GM18520 (cell line): ENCODE measurements around the gene ZNF512.
"Not testable (repeated sequence)": the region's sequence is repeated elsewhere in the genome, so short reads cannot be mapped to it uniquely, and the experiment has no call there.

ENCODE experiments used
- ATAC-seq: cut with Tn5 transposase; IDR thresholded peaks from one replicate; pipeline ENCODE4 v1.9.1; 2021; ENCODE audit not compliant: unreplicated experiment

ZNF512 gene

DNA sequence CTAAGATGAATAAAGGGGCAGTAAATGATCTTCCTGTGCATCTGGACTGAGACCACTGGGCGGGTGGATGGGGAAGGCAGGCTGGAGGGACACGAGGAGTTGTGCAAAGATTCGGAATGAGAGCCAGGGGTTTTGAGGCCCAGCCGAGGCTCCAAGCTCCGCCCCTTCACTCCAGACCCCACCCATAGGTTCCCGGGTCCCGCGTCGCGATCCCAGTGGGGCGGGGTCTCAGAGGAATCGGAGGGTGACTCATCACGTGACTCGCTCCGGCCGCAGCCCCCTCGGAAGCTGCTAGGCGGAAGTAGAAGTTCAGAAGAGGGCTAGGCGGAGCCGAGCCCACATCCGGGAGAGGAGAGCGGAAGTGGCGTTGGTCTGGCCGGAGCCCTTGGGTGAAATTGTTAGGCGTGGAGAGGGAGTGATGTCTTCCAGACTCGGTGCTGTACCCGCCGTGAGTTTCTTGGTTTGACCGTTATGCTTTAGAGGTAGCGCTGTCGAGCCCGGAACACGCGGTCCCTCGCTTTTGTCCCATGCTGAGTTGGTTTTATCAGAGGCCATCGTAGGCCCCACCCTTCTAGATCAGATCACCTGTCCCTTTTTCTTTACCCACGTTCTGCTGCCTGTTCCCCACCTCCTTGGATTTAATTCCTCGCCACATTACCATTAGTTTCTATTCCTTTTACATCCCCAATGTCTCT is at the start of gene ZNF512:
ZNF512 (plus strand) TSS at position 348 of the 695 bp plus-strand sequence; CDS start at position 419, 71 bp downstream.
- peak; percentile 69 for ATAC-seq

- no peak for ATAC-seq
Observed at GRCh38 chr2:27537287-27537686, 45.6 kb upstream of the ZNF512 start.

GRCh38 chr2:27538839-27539450 is 43.9 kb upstream of the ZNF512 start:
- ATAC-seq, result not testable (repeated sequence)

- ATAC-seq, result not testable (repeated sequence)
Observed at GRCh38 chr2:27539649-27540048, 43.2 kb upstream of the ZNF512 start.

- no peak for ATAC-seq
Observed at GRCh38 chr2:27544143-27544821, 38.6 kb upstream of the ZNF512 start.

DNA sequence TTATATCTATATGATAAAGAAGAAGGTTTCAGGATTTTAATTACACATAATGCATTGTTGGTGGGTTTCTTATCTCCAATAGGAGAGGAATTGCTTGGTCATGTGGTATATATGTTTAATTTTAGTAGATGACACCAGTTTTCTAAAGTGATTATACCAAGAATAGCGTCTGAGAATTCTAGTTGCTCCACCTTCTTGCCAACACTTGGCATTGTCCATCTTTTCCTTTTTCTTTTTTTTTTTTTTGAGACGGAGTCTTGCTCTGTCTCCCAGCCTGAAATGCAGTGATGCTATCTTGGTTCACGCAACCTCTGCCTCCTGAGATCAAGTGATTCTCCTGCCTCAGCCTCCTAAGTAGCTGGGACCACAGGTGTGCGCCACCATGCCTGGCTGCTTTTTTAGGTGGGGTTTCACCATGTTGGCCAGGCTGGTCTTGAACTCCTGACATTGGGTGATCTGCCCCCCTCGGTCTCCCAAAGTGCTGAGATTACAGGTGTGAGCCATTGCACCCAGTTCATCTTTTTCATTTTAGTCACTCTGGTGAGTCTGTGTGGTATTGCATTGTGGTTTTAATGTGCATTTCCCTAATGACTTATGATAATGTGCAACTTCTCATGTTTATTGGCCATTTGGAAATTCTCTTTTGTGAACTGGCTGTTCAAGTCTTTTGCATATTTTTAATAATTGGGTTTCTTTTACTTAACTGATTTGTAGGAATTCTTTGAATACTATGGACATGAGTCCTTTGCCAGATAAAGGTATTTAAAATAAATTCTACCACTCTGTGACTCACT is 37.3 kb upstream of the ZNF512 start:
- ATAC-seq, result no peak

DNA sequence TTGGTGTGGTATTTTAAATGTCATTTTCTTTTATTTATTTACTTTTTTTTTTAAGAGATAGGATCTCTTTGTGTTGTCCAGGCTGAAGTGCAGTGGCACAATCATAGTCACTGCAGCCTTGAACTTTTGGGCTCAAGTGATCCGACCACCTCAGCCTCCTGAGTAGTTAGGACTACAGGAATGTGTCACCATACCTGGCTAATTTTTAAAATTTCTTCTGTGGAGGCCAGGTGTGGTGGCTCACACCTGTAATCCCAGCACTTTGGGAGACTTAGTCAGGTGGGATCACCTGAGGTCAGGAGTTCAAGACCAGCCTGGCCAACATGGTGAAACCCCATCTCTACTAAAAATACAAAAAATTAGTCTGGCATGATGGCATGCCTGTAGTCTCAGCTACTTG is 33.5 kb upstream of the ZNF512 start:
- no peak for ATAC-seq

GRCh38 chr2:27551514-27551913 is 31.3 kb upstream of the ZNF512 start:
- ATAC-seq, result no peak

- ATAC-seq, result no peak
Observed at GRCh38 chr2:27552941-27553340, 29.9 kb upstream of the ZNF512 start.

GRCh38 chr2:27554451-27554850 is 28.4 kb upstream of the ZNF512 start:
- not testable (repeated sequence) for ATAC-seq

DNA sequence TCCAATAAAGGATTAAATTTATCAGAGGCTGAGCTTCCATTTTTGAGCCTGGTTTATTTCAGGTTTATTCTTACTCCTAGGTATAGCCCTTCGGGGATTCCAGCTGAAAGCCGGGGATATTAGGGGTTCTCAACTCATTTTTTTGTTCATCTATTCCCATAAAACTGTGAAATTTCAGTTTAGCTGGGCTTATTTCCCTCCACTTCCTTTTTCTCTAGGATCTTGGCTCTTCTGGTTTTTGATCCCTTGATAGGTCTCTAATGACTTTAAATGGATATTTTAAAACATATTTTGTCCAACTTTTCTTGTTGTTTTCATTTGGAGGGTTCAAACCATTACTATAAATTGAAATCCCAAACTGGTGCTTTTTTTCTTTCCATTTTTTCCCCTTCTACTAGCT is 23.6 kb upstream of the ZNF512 start:
- ATAC-seq, result no peak

- ATAC-seq, result no peak
Observed at GRCh38 chr2:27561060-27561459, 21.8 kb upstream of the ZNF512 start.

GRCh38 chr2:27566628-27567027 is 16.2 kb upstream of the ZNF512 start:
- ATAC-seq, result no peak

DNA sequence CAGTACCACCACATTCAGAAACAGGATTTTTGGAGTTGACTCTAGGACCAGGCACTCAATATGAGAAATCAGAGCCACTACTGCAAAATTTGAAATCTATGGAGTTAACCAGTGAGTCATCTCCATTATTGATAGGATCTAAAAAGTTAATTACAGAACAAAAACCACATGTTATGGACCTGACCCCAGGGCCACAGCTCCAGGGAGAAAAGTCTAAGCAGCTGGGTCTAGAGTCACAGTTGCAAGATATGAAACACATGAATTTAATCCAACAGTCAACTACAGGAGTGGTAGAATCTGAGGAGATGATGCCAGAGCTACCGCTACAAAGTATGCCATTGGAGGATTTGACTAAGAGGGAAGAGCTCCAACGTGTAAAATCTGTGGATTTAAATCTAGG is 13.4 kb upstream of the ZNF512 start:
- no peak for ATAC-seq

DNA sequence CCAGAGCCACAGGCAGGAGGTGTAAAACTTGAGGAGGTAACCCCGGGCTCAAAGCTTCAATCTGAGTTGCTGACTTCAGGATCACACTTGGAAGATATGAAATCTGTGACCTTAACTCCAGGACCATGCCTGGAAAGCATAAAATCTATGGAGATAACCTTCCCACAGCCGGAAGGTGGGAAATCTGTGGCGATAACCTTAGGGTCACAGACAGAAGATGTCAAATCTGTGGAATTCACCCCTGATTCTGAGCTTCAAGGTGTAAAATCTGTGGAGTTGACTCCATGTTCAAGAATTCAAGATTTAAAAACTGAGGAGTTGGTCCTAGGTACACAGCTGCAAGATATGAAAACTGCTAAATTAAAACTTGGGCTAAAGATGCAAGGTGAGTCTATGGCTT is 11.6 kb upstream of the ZNF512 start:
- ATAC-seq, result no peak

GRCh38 chr2:27571681-27572080 is 11.2 kb upstream of the ZNF512 start:
- no peak for ATAC-seq

GRCh38 chr2:27572439-27572838 is 10.4 kb upstream of the ZNF512 start:
- ATAC-seq, result no peak

DNA sequence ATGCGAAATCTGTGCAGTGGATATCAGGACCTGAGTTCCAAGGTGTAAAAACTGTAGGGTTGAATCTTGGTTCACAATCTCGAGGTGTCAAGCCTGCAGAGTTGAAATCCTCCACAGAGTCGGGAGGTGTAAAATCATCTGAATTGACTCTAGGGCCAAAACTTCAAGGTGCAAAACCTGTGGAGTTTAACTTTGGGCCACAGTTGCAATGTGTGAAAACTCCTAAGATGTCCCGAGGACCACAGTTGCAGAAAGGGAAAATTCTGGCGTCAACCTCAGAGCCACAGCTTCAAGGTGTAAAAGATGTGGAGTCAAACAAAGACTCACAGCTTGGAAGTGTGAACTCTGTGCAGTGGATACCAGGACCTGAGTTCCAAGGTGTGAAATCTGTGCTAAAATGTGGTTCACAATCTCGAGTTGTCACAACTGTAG is 9.8 kb upstream of the ZNF512 start:
- ATAC-seq, result peak; percentile 49

DNA sequence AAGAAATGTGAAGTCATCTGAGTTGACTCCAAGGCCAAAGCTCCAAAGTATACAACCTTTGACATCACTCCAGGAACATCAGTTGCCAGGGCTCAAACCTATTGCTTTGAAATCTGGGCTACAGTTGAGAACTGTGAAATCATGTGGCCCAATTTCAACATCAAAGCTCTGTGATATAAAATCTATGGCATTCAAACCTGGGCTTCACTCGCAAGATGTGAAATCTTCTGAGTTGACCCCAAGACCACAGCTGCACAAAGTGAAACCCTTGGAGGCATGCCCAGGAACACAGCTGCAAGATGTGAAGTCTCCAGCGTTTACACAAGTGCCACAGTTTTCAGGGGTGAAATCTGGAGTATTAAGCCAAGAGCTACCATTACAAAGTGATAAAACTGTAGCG is 9.4 kb upstream of the ZNF512 start:
- ATAC-seq, result no peak

DNA sequence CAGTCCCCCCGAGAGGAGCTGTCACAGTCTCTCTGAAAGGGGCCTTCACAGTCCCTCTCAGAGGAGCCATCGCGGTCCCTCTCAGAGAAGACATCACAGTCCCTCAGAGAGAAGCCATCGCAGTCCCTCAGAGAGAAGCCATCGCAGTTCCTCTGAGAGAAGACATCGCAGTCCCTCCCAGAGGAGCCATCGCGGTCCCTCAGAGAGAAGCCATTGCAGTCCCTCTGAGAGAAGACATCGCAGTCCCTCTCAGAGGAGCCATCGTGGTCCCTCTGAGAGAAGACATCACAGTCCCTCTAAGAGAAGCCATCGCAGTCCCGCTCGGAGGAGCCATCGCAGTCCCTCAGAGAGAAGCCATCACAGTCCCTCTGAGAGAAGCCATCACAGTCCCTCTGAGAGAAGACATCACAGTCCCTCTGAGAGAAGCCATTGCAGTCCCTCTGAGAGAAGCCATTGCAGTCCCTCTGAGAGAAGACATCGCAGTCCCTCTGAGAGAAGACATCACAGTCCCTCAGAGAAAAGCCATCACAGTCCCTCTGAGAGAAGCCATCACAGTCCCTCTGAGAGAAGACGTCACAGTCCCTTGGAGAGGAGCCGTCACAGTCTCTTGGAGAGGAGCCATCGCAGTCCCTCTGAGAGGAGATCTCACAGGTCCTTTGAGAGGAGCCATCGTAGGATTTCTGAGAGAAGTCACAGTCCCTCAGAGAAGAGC is 1.3 kb upstream of the ZNF512 start:
- ATAC-seq, result no peak
